ENCODE results near the gene RBP4.

- TF ChIP-seq FOXJ3 (CRISPR knock-in tag; IDR thresholded peaks at IDR 0.05; ENCODE audit: borderline replicate concordance) (no peak), CBFB (CRISPR knock-in tag; IDR thresholded peaks at IDR 0.05; ENCODE audit: low read depth) (no peak)
Measured at GRCh38 chr10:93576888-93577287, 24.1 kb downstream of the RBP4 start.
